ENCODE results near the gene CELSR1. TPM values are rescaled to one million over a fixed set of nuclear protein-coding genes. Genes with fewer than 3 reads are reported as not detected.

The CELSR1 gene
- polyA plus RNA-seq, 4 donors = 0.27 to 3.0 (median 1.9) TPM; not detected in 1

GRCh38 chr22:46365166-46365624 lies 172.2 kb downstream of the CELSR1 start:
- Histone ChIP-seq H3K9me3 (ENCODE audit: control insufficient read depth in 2 of 2, insufficient read depth in 1 of 2, low read depth in 1 of 2, low read length in 1 of 2) (peaks cover 0 to 5% of the 10 kb centered on the region in 2 donors), H3K36me3 (ENCODE audit: control insufficient read depth in 3 of 3, insufficient read depth in 2 of 3, low read depth in 1 of 3, low read length in 3 of 3) (peaks cover 0 to 43% (median 0%) of the 10 kb centered on the region in 3 donors), H3K4me3 (ENCODE audit: low read depth in 1 of 3, low read length in 3 of 3) (no peak overlapping the region), H3K27ac (ENCODE audit: low read depth in 1 of 3, low read length in 2 of 3) (no peak overlapping the region), H3K27me3 (ENCODE audit: control insufficient read depth in 3 of 3, insufficient read depth in 3 of 3, low read length in 3 of 3) (no peaks in the 10 kb centered on the region), H3K4me1 (ENCODE audit: control insufficient read depth in 3 of 3, insufficient read depth in 2 of 3, low read depth in 1 of 3, low read length in 2 of 3) (peaks cover 0 to 19% (median 6%) of the 10 kb centered on the region in 3 donors)
- FAIRE-seq (no peak), DNase-seq (no peak)
- WGBS, 3 donors = 88 to 93% (median 92%) methylated on average over 22 of the region's 22 CpGs

- no peak overlapping the region for H3K27ac ChIP-seq (ENCODE audit: low read depth in 1 of 3, low read length in 2 of 3)
- H3K27me3 ChIP-seq (ENCODE audit: control insufficient read depth in 3 of 3, insufficient read depth in 3 of 3, low read length in 3 of 3) = no peaks in the 10 kb centered on the region
- no peak overlapping the region for H3K4me3 ChIP-seq (ENCODE audit: low read depth in 1 of 3, low read length in 3 of 3)
- DNase-seq (no peak), FAIRE-seq (no peak)
- H3K9me3 ChIP-seq (ENCODE audit: control insufficient read depth in 2 of 2, insufficient read depth in 1 of 2, low read depth in 1 of 2, low read length in 1 of 2) = peaks cover 0 to 10% of the 10 kb centered on the region in 2 donors
- peaks cover 0 to 46% (median 0%) of the 10 kb centered on the region in 3 donors for H3K36me3 ChIP-seq (ENCODE audit: control insufficient read depth in 3 of 3, insufficient read depth in 2 of 3, low read depth in 1 of 3, low read length in 3 of 3)
- H3K4me1 ChIP-seq (ENCODE audit: control insufficient read depth in 3 of 3, insufficient read depth in 2 of 3, low read depth in 1 of 3, low read length in 2 of 3) = peaks cover 0 to 14% (median 6%) of the 10 kb centered on the region in 3 donors
- 84 to 88% (median 86%) methylated on average over 26 of the region's 26 CpGs for WGBS, 3 donors
Observed at GRCh38 chr22:46364341-46365165, 172.9 kb downstream of the CELSR1 start.

DNA sequence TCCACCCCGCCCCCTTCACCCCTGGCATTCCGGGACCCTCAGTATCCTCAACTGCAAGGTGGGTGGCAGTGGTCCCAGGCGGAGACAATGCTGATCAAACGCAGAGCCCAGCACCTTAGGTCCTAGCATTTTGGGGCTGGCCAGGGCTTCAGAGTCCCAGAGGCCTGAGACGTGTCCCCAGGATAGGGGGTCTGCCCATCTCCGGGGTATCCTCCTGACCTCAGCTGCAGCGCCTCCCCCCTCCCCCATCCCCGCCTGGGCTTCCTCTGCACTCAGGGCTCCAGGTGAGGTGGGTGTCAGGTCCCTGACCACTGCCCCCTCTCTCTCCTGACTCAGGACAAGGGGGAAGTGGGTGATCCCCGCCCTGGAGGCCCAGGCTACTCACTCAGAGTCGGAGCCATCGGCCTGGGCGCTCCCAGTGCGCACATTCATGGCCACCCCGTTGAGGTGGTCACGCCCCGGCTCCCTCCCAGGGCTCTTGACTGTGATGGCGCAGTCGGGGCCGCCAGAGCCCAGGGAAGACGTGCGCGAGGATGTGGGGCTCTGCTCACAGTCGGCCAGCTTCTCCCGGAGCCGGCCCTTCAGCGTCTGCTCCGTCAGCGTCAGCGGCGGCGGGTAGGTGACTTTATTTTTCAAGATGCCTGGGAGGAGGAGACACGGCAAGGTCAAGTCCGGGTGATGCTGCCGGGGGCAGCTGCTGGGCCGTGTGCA lies 173.7 kb downstream of the CELSR1 start:
- H3K27ac ChIP-seq (ENCODE audit: low read depth in 1 of 3, low read length in 2 of 3) = no peak overlapping the region
- no peak overlapping the region for H3K4me3 ChIP-seq (ENCODE audit: low read depth in 1 of 3, low read length in 3 of 3)
- no peak for FAIRE-seq
- peaks cover 0 to 14% (median 6%) of the 10 kb centered on the region in 3 donors for H3K4me1 ChIP-seq (ENCODE audit: control insufficient read depth in 3 of 3, insufficient read depth in 2 of 3, low read depth in 1 of 3, low read length in 2 of 3)
- DNase-seq = no peak
- H3K9me3 ChIP-seq (ENCODE audit: control insufficient read depth in 2 of 2, insufficient read depth in 1 of 2, low read depth in 1 of 2, low read length in 1 of 2) = peaks cover 0 to 10% of the 10 kb centered on the region in 2 donors
- 86 to 92% (median 86%) methylated on average over 31 to 35 of the region's 35 CpGs for WGBS, 3 donors
- H3K27me3 ChIP-seq (ENCODE audit: control insufficient read depth in 3 of 3, insufficient read depth in 3 of 3, low read length in 3 of 3) = no peaks in the 10 kb centered on the region
- H3K36me3 ChIP-seq (ENCODE audit: control insufficient read depth in 3 of 3, insufficient read depth in 2 of 3, low read depth in 1 of 3, low read length in 3 of 3) = peaks cover 0 to 51% (median 0%) of the 10 kb centered on the region in 3 donors

- 56 to 81% (median 63%) methylated on average over 15 of the region's 15 CpGs for WGBS, 3 donors
- peaks cover 0 to 56% (median 0%) of the 10 kb centered on the region in 3 donors for H3K36me3 ChIP-seq (ENCODE audit: control insufficient read depth in 3 of 3, insufficient read depth in 2 of 3, low read depth in 1 of 3, low read length in 3 of 3)
Observed at GRCh38 chr22:46362934-46363515, 174.4 kb downstream of the CELSR1 start.

DNA sequence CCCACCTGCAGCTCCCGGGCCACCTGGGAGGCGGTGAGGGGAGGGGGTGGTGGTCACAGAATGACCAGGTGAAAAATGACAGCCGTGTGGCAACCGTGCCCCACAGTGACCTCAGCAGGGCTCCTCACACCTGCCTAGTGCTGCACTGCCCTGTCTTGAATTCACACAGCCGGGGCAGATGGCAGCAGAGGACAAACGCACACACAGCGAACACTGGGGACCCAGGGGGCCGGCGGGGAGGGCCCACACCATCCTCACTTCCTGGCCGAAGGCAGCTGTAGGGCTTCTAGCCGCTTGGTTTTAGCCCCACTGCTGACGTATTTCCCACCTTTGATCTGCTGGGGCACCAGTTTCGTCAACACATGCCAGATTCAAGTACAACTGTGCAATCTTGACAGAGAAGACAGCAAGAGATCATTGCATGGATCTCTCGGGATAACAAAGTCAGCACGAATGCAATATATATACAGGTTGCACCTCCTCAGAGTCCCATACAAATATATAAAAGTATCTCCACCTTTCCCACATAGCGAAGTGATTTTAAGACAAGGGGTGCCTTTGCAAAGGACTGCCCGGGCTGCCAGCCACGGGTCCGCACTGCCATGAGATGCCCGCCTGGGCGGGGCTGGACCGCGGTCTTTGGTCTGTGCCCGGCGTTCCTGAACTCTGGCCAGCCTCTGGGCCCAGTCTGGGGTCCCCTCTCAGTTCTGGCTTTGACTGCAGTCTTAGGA lies 175.1 kb downstream of the CELSR1 start:
- FAIRE-seq = no peak
- Histone ChIP-seq H3K27ac (ENCODE audit: low read depth in 1 of 3, low read length in 2 of 3) (peak overlapping the region in 2 of 3 donors; percentile 31 to 43), H3K9me3 (ENCODE audit: control insufficient read depth in 2 of 2, insufficient read depth in 1 of 2, low read depth in 1 of 2, low read length in 1 of 2) (peaks cover 0 to 10% of the 10 kb centered on the region in 2 donors), H3K4me1 (ENCODE audit: control insufficient read depth in 3 of 3, insufficient read depth in 2 of 3, low read depth in 1 of 3, low read length in 2 of 3) (peaks cover 0 to 14% (median 6%) of the 10 kb centered on the region in 3 donors), H3K36me3 (ENCODE audit: control insufficient read depth in 3 of 3, insufficient read depth in 2 of 3, low read depth in 1 of 3, low read length in 3 of 3) (peaks cover 0 to 61% (median 0%) of the 10 kb centered on the region in 3 donors), H3K4me3 (ENCODE audit: low read depth in 1 of 3, low read length in 3 of 3) (no peak overlapping the region), H3K27me3 (ENCODE audit: control insufficient read depth in 3 of 3, insufficient read depth in 3 of 3, low read length in 3 of 3) (no peaks in the 10 kb centered on the region)
- DNase-seq = peak; percentile 47 to 70
- WGBS, 3 donors = 13 to 44% (median 27%) methylated on average over 25 of the region's 25 CpGs

More at GRCh38 chr22:46362934-46363515, 174.4 kb downstream of the CELSR1 start:
- Histone ChIP-seq H3K27me3 (ENCODE audit: control insufficient read depth in 3 of 3, insufficient read depth in 3 of 3, low read length in 3 of 3) (no peaks in the 10 kb centered on the region), H3K9me3 (ENCODE audit: control insufficient read depth in 2 of 2, insufficient read depth in 1 of 2, low read depth in 1 of 2, low read length in 1 of 2) (peaks cover 0 to 10% of the 10 kb centered on the region in 2 donors), H3K4me1 (ENCODE audit: control insufficient read depth in 3 of 3, insufficient read depth in 2 of 3, low read depth in 1 of 3, low read length in 2 of 3) (peaks cover 0 to 14% (median 6%) of the 10 kb centered on the region in 3 donors), H3K27ac (ENCODE audit: low read depth in 1 of 3, low read length in 2 of 3) (peak overlapping the region in 1 of 3 donors; percentile 0), H3K4me3 (ENCODE audit: low read depth in 1 of 3, low read length in 3 of 3) (no peak overlapping the region)
- DNase-seq (no peak), FAIRE-seq (no peak)

GRCh38 chr22:46361826-46362202 lies 175.6 kb downstream of the CELSR1 start:
- 48 to 63% (median 55%) methylated on average over 11 of the region's 11 CpGs for WGBS, 3 donors
- Histone ChIP-seq H3K27me3 (ENCODE audit: control insufficient read depth in 3 of 3, insufficient read depth in 3 of 3, low read length in 3 of 3) (no peaks in the 10 kb centered on the region), H3K36me3 (ENCODE audit: control insufficient read depth in 3 of 3, insufficient read depth in 2 of 3, low read depth in 1 of 3, low read length in 3 of 3) (peaks cover 0 to 63% (median 0%) of the 10 kb centered on the region in 3 donors), H3K9me3 (ENCODE audit: control insufficient read depth in 2 of 2, insufficient read depth in 1 of 2, low read depth in 1 of 2, low read length in 1 of 2) (peaks cover 0 to 10% of the 10 kb centered on the region in 2 donors), H3K4me1 (ENCODE audit: control insufficient read depth in 3 of 3, insufficient read depth in 2 of 3, low read depth in 1 of 3, low read length in 2 of 3) (peaks cover 0 to 14% (median 6%) of the 10 kb centered on the region in 3 donors), H3K4me3 (ENCODE audit: low read depth in 1 of 3, low read length in 3 of 3) (no peak overlapping the region), H3K27ac (ENCODE audit: low read depth in 1 of 3, low read length in 2 of 3) (peak overlapping the region in 2 of 3 donors; percentile 31 to 43)
- FAIRE-seq (no peak), DNase-seq (no peak)

DNA sequence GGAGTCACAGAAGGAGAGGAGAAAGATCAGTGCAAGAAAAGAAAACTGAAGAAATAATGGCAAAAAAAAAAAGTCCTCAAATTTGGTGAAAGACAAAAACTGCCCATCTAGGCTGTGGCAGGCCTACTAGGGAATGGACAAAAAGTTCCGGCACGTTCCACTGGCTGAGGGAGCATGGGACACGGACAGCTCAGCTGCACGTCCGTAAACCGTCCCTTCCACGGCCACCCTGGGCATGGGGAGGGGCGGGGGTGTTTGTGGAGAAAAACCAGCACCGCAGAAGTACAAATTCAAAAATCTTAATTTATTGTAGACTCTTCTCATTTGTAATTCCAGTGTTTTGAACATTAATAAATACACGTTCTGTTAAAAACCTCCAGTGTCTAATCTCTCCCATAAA lies 176.5 kb downstream of the CELSR1 start:
- no peak overlapping the region for H3K4me3 ChIP-seq (ENCODE audit: low read depth in 1 of 3, low read length in 3 of 3)
- H3K27me3 ChIP-seq (ENCODE audit: control insufficient read depth in 3 of 3, insufficient read depth in 3 of 3, low read length in 3 of 3) = no peaks in the 10 kb centered on the region
- WGBS, 3 donors = 86 to 96% (median 92%) methylated on average over 10 of the region's 10 CpGs
- peaks cover 0 to 10% of the 10 kb centered on the region in 2 donors for H3K9me3 ChIP-seq (ENCODE audit: control insufficient read depth in 2 of 2, insufficient read depth in 1 of 2, low read depth in 1 of 2, low read length in 1 of 2)
- peaks cover 0 to 14% (median 6%) of the 10 kb centered on the region in 3 donors for H3K4me1 ChIP-seq (ENCODE audit: control insufficient read depth in 3 of 3, insufficient read depth in 2 of 3, low read depth in 1 of 3, low read length in 2 of 3)
- no peak overlapping the region for H3K27ac ChIP-seq (ENCODE audit: low read depth in 1 of 3, low read length in 2 of 3)
- no peak for FAIRE-seq
- H3K36me3 ChIP-seq (ENCODE audit: control insufficient read depth in 3 of 3, insufficient read depth in 2 of 3, low read depth in 1 of 3, low read length in 3 of 3) = peaks cover 0 to 72% (median 0%) of the 10 kb centered on the region in 3 donors
- DNase-seq = no peak

All from small intestine (tissue), 7 donors.